ENCODE data around the gene UBE4B. TPM values are rescaled to one million over a fixed set of nuclear protein-coding genes. Genes with fewer than 3 reads are reported as not detected.
"Not testable (repeated sequence)": the region's sequence is repeated elsewhere in the genome, so short reads cannot be mapped to it uniquely, and the experiment has no call there.

The UBE4B gene
- total RNA-seq, 2 experiments from 2014 or later = 31.6 to 33.4 TPM

DNA sequence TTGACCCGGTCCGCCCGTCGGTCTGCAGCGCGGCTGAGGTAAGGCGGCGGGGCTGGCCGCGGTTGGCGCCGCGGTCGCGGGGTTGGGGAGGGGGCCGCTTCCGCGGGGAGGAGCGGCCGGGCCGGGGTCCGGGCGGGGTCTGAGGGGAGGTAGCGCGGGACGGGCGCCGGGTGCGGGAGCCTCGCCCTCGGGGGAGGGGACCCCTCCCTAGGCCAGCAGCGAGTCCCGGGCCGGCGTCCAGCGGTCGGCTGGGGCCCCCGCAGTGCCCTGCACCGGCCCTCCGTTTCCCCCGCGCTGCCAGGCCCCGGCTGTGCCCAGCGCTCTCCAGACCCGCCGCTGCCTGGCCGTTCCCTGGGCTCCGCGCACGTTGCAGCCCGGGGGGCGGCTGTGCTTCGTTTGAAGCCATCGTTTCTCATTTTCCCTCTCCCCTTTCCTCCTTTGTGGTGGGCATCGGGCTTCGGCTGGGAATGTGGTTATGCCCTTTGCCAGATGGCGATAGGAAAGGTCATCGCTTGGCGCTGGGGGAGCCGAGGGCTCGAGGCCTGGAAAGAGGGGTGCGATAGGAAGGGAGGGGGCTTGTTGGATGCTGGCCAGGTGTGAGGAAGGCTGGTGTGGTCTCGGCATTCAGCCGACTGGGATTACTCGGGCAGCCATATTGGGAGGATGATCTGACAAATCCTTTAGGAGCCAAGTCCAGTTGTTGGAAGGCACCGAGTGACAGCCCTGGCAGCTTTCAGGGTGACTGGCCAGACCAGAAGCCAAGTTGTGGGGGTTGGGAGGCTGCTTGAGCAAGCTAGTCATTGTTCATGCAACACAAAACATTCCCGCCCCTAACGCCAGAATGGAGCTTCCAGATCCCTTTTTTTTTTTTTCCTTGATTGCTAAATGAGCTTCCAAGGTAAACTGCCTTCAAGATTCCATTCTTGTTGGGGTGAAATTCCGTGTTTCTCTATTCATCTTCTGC is 178.4 kb downstream of the UBE4B start:
- Mint-ChIP-seq H3K4me3 (peak overlapping the region; percentile 72), H3K27ac (peak overlapping the region; percentile 57), H3K9me3 (no peaks in the 10 kb centered on the region), H3K36me3 (no peaks in the 10 kb centered on the region), H3K4me1 (peaks cover 27% of the 10 kb centered on the region), H3K27me3 (peaks cover 9% of the 10 kb centered on the region)
- DNase-seq = peak; percentile 45
- POLR2A ChIA-PET = interaction anchor here (0.5 to 1.3 kb wide), 2 partner anchors 219 to 1064 kb away, joined by 3 read pairs; partner anchors contain the start of gene CENPS
- ATAC-seq (ENCODE audit: low read depth) = no peak

DNA sequence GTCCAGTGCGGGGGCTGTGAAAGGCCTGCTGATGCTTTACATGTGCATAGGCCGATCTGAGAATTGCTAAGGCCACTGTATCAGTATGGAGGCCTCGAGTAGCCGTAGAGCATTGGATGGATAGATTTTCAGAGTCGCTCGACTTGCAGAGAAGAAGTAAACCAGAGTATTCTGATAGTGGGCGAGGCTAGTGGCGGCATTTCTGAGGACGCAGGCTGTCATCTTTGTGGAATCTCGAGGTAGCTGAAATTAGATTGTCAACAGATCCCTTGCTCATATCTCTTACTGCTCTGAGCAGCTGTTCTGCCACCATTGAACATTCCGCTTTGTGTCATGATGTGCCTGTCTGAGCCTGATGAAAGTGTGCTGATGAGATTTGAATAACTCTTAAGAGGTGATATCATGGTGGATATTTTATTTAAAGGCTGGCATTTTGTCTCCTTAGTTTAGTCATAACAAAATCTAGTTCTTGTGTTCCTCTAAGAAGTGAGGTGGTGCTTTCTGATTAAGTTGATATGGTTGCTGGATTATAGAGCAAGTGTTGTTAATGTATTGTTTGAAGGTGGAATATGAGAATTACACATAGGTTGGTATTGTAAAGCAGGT is 179.2 kb downstream of the UBE4B start:
- DNase-seq = no peak
- Mint-ChIP-seq H3K4me3 (peak overlapping the region; percentile 72), H3K36me3 (no peaks in the 10 kb centered on the region), H3K27ac (peak overlapping the region; percentile 9), H3K27me3 (peaks cover 9% of the 10 kb centered on the region), H3K4me1 (peaks cover 32% of the 10 kb centered on the region), H3K9me3 (no peaks in the 10 kb centered on the region)
- no peak for ATAC-seq (ENCODE audit: low read depth)
- POLR2A ChIA-PET = interaction anchor here (0.5 to 0.6 kb wide), 2 partner anchors 10 to 1065 kb away, joined by 3 read pairs; no protein-coding TSS in a partner anchor

- no peak for DNase-seq
- H3K9me3 Mint-ChIP-seq = no peaks in the 10 kb centered on the region
- H3K4me3 Mint-ChIP-seq = no peak overlapping the region
- H3K4me1 Mint-ChIP-seq = peaks cover 32% of the 10 kb centered on the region
- no peak for ATAC-seq (ENCODE audit: low read depth)
- no peak overlapping the region for H3K27ac Mint-ChIP-seq
- H3K27me3 Mint-ChIP-seq = peaks cover 9% of the 10 kb centered on the region
- POLR2A ChIA-PET = interaction anchor here (0.6 kb wide), 1 partner anchor 10 kb away, joined by 3 read pairs; no protein-coding TSS in a partner anchor
- H3K36me3 Mint-ChIP-seq = no peaks in the 10 kb centered on the region
These were observed 179.7 kb downstream of the UBE4B start for GRCh38 chr1:10212476-10212875.

- Mint-ChIP-seq H3K27me3 (peaks cover 7% of the 10 kb centered on the region), H3K36me3 (no peaks in the 10 kb centered on the region), H3K9me3 (no peaks in the 10 kb centered on the region), H3K27ac (no peak overlapping the region), H3K4me3 (no peak overlapping the region), H3K4me1 (peaks cover 32% of the 10 kb centered on the region)
- no peak for DNase-seq
- no peak for ATAC-seq (ENCODE audit: low read depth)
- POLR2A ChIA-PET = no interaction called here
These were observed 180.5 kb downstream of the UBE4B start for GRCh38 chr1:10213186-10213705.

- DNase-seq = no peak
- Mint-ChIP-seq H3K9me3 (no peaks in the 10 kb centered on the region), H3K4me3 (peak overlapping the region; percentile 49), H3K27ac (no peak overlapping the region), H3K36me3 (no peaks in the 10 kb centered on the region), H3K4me1 (peaks cover 27% of the 10 kb centered on the region), H3K27me3 (no peaks in the 10 kb centered on the region)
- ATAC-seq (ENCODE audit: low read depth) = no peak
- POLR2A ChIA-PET = no interaction called here
These were observed 183.5 kb downstream of the UBE4B start for GRCh38 chr1:10216090-10216749.

DNA sequence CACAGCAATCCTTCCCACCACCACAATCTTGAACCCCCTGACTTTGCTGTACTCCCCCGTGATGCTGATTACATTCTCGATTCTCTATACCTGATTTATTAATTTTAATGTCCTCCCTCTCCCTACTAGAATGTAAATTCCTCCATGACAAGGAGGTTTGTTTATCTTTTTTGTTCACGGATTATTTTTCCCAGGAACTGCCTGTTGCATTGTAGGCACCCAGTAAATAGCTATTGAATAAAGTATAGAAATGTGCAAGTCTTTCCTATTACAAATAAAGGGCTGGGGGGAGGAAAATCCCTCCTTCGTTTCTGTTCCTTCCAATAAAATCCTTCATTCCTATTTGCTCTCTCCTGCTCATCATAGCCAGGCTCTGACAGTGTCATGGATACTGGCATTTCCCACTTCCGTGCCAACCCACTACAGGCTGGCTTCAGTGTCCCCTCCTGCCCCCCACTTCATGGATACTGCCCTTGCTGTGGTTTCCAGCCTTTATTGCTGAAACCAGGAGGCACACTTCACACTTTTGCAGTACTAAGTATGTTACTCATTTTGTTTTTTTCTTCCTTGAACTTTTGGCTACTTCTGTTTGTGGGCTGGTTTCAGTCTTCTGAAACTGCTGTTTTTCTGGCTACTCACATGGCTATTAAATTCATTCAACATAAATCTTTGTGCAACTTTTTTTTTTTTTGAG is 185.1 kb downstream of the UBE4B start:
- Mint-ChIP-seq H3K36me3 (no peaks in the 10 kb centered on the region), H3K4me3 (no peak overlapping the region), H3K4me1 (peaks cover 18% of the 10 kb centered on the region), H3K27me3 (no peaks in the 10 kb centered on the region), H3K27ac (no peak overlapping the region), H3K9me3 (no peaks in the 10 kb centered on the region)
- DNase-seq = no peak
- POLR2A ChIA-PET = no interaction called here
- ATAC-seq (ENCODE audit: low read depth) = no peak

DNA sequence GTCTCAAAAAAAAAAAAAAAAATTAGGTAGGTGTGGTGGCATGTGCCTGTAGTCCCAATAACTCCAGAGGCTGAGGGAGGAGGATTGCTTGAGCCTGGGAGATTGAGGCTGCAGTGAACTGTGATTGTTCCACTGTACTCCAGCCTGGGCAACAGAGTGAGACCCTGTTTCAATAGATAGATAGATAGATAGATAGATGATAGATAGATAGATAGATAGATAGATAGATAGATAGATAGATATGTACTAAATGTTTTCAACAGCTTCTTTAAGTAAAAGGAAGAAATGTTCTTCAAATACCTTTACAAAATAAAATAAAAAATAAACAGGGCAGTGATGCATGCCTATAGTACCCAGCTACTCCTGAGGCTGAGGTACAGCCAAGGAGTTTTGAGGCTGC is 187.4 kb downstream of the UBE4B start:
- H3K27ac Mint-ChIP-seq = no peak overlapping the region
- H3K27me3 Mint-ChIP-seq = no peaks in the 10 kb centered on the region
- POLR2A ChIA-PET = no interaction called here
- H3K36me3 Mint-ChIP-seq = no peaks in the 10 kb centered on the region
- no peaks in the 10 kb centered on the region for H3K9me3 Mint-ChIP-seq
- no peak overlapping the region for H3K4me3 Mint-ChIP-seq
- no peak for ATAC-seq (ENCODE audit: low read depth)
- H3K4me1 Mint-ChIP-seq = peaks cover 13% of the 10 kb centered on the region
- DNase-seq = no peak

DNA sequence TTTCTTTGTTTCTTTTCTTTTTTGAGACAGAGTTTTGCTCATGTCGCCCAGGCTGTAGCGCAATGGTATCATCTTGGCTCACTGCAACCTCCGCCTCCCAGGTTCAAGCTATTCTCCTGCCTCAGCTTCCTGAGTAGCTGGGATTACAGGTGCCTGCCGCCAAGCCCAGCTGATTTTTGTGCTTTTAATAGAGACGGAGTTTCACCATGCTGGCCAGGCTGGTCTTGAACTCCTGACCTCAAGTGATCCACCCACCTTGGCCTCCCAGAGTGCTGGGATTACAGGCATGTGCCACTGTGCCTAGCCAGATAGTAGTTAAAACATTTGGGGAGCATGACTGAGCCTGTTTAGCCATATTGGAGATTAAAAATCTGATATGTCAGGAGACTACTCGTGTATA is 187.9 kb downstream of the UBE4B start:
- H3K36me3 Mint-ChIP-seq; POLR2A ChIA-PET; ATAC-seq (ENCODE audit: low read depth); DNase-seq; H3K4me3 Mint-ChIP-seq; H3K9me3 Mint-ChIP-seq; H3K27me3 Mint-ChIP-seq; H3K27ac Mint-ChIP-seq: not testable (repeated sequence)
- H3K4me1 Mint-ChIP-seq = peaks cover 12% of the 10 kb centered on the region

- no peaks in the 10 kb centered on the region for H3K27me3 Mint-ChIP-seq
- no peaks in the 10 kb centered on the region for H3K9me3 Mint-ChIP-seq
- H3K4me3 Mint-ChIP-seq = no peak overlapping the region
- no peak overlapping the region for H3K27ac Mint-ChIP-seq
- POLR2A ChIA-PET = no interaction called here
- peaks cover 3% of the 10 kb centered on the region for H3K36me3 Mint-ChIP-seq
- H3K4me1 Mint-ChIP-seq = peaks cover 4% of the 10 kb centered on the region
- no peak for DNase-seq
- no peak for ATAC-seq (ENCODE audit: low read depth)
These were observed 192.8 kb downstream of the UBE4B start for GRCh38 chr1:10225573-10225972.

GRCh38 chr1:10228528-10228927 is 195.8 kb downstream of the UBE4B start:
- Mint-ChIP-seq H3K4me3 (no peak overlapping the region), H3K27me3 (no peaks in the 10 kb centered on the region), H3K9me3 (no peaks in the 10 kb centered on the region), H3K36me3 (peaks cover 3% of the 10 kb centered on the region), H3K4me1 (peaks cover 4% of the 10 kb centered on the region), H3K27ac (no peak overlapping the region)
- ATAC-seq (ENCODE audit: low read depth) (no peak), DNase-seq (no peak)
- POLR2A ChIA-PET = no interaction called here

DNA sequence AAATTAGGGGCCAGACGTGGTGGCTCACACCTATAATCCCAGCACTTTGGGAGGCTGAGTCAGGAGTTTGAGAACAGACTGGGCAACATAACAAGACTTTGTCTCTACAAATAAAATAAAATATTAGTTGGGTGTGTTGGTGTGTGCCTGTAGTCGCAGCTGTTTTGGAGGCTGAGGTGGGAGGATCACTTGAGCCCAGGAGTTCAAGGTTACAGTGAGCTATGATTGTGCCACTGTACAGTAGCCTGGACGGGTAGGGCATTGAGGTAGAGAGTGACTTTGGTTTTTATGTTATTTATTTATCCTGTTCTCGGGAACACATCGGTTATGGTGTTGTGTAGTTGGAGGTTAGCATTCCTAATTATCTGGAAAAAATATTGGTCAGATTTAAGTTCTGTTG is 197.1 kb downstream of the UBE4B start:
- H3K36me3 Mint-ChIP-seq = peaks cover 3% of the 10 kb centered on the region
- peaks cover 4% of the 10 kb centered on the region for H3K4me1 Mint-ChIP-seq
- no peak overlapping the region for H3K4me3 Mint-ChIP-seq
- no peaks in the 10 kb centered on the region for H3K27me3 Mint-ChIP-seq
- POLR2A ChIA-PET = no interaction called here
- no peak overlapping the region for H3K27ac Mint-ChIP-seq
- no peak for DNase-seq
- no peaks in the 10 kb centered on the region for H3K9me3 Mint-ChIP-seq
- no peak for ATAC-seq (ENCODE audit: low read depth)
